IPS-NIHi11 (cell line): Measurements from ENCODE around the gene TPGS2.
A peak's percentile ranks its signal among the peaks of the same experiment; 100 is the strongest.
"Not testable (repeated sequence)": the region's sequence is repeated elsewhere in the genome, so short reads cannot be mapped to it uniquely, and the experiment has no call there.

Experiments
- DNase-seq: peaks from one replicate; pipeline ENCODE4 v3.0.0; 2012; ENCODE audit warnings: mixed read lengths, low spot score

TPGS2 gene

GRCh38 chr18:36775396-36775795 lies 53.4 kb downstream of the TPGS2 start:
- DNase-seq, result no peak

DNA sequence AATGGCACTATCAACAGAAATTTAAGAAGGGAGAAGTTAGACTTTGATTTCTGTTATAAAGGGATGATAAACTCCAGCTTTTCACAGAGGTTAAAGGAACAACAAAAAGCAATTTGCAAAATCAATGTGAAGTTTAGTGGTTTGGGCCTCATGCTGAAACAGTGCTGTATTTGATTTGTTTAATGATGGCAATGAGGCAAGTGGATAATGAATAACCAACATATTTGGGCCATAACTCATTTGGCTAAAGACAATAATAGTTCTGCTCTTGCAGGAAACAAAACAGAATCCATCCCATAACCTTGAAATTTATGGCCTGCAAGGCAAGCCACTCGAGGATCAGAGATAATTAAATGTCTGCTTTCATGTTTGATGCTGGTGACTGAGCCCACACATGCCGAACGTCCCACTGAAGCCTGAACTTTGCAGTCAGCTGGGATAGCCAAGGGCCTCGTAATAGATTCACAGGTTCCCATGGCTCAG lies 56.5 kb downstream of the TPGS2 start:
- no peak for DNase-seq

DNA sequence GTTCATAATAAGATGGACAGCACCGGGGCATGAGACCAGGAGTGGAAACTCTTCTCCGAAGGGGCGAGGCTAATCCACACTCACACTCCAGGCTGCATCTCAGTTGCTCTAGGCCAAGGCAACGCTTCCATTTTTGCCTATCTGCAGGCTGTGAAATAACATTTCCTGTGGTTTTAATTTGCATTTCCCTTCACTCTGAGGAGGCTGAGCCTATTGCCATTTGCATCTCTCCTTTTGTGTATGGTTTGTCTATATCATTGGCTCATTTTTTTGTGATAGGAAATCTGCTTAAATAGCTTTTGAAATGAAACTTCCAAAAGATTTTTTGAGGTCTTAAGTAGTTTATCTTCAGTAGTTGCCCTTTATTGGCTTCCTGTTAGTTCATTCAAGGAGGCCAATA lies 57.6 kb downstream of the TPGS2 start:
- no peak for DNase-seq

- no peak for DNase-seq
Measured at GRCh38 chr18:36770315-36770946, 58.4 kb downstream of the TPGS2 start.

DNA sequence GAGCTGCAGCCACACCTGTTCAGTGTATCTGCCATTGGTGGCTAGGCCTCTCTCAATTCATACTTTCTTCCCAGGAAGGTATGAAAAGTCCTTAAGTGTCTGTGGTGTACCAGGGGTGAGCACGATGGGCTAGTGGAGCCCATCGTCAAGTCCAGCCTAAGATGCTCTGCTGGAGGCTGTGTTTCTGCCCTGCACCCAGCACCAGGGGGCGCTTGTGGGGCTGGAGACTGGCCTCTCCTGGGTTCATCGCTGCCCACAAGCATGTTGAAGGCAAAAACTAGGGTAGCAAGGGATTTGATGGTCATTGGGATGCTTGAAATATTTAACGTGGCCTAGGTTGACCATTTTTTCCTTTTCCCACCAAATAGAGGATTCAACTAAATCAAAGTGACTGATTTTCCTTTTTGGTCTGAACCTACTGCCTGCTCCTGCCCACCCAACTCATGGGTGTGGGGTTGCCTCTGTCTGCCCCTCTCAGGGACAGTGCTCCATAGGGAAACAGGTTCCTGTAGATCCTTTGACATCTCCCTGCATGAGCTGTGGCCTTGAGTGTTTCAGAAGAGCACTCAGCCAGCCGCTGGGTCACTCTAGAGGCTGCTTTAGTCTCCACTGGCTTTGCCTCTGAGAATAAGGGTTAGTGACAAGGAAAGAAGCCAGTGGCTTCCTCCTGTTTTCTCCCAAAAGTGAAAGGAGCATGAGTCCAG lies 59.0 kb downstream of the TPGS2 start:
- DNase-seq, result peak; percentile 79

DNA sequence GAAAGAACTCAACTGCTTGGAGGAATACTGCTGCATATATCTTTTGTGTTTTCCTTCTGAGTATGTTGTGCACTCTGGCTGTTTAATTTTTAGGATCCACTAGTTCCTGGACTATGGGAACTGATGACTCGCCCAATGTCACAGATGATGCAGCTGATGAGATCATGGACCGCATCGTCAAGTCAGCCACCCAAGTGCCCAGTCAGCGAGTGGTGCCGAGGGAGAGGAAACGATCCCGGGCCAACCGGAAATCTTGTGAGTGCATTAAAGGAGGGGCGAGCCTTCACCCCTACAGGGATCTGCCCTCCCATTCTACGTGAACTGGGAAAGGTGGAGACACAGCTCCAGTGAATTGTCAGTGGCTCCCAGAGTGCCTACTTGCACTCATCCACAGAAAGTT lies 59.6 kb downstream of the TPGS2 start:
- no peak for DNase-seq

GRCh38 chr18:36766836-36767235 lies 62.0 kb downstream of the TPGS2 start:
- DNase-seq, result no peak

DNA sequence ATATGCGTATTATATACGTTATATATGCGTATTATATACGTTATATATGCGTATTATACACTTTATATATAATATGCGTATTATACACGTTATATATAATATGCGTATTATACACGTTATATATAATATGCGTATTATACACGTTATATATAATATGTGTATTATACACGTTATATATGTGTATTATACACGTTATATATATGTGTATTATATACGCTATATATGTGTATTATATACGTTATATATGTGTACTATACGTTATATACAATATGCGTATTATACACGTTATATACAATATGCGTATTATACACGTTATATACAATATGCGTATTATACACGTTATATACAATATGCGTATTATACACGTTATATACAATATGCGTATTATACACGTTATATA lies 65.8 kb downstream of the TPGS2 start:
- DNase-seq, result not testable (repeated sequence)

DNA sequence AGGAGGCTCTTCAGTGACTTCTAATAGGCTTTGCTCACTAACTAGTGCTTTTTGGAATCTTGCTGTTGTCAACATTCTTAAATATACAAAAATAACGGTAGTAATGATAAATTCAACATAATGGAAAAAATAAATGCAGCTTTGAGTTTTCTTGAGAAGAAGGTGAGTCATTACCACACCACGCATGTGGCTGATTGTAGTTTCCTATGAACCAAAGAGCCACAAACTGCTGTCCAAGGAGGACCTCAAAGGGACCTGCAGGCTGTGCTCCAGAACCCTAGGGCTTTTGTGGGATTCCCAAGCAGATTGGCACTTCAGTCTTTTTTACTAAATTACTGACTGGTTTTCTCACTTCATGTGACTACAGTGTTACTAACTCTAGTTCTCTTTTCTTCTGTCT lies 66.7 kb downstream of the TPGS2 start:
- no peak for DNase-seq

GRCh38 chr18:36761186-36761698 lies 67.6 kb downstream of the TPGS2 start:
- DNase-seq, result no peak

- no peak for DNase-seq
Measured at GRCh38 chr18:36760598-36760997, 68.2 kb downstream of the TPGS2 start.

- no peak for DNase-seq
Measured at GRCh38 chr18:36759167-36759776, 69.5 kb downstream of the TPGS2 start.

DNA sequence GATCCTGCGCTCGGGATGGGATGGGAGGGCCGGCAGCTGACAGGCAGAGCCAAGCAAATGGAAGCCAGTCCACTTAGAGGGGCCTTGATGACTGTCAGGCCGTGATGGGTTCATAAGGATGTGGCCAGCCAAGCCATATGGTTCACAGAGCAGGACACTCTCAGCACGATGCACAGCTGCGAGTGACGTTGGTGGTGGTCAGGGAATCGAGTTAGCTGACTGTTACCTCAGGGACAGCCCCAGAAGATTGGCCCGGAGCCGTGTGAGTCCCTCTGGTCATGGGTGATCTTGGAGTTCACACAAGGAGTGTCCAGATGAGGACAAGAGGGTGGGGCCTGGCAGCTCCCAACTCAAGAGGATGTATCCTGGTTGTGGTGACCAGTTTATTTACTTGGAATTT lies 70.2 kb downstream of the TPGS2 start:
- no peak for DNase-seq

DNA sequence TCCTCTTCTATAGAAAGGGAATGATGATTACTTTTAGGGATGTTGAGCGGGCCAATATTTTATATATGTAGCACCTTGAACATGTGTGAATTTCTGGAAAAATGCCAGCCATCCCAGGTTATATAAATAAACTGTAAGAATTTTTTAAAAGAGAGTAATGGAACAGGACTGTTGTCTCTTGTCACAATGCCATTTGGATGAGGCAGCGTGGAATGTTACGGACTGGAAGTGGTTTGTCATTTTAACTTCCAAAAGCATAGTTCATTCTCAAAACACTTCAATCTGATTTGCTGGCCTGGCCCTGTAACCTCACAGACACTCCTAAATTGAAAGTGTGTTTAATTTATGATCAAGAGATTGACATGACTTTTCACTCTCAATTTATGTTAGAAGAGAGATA lies 70.8 kb downstream of the TPGS2 start:
- DNase-seq, result no peak

DNA sequence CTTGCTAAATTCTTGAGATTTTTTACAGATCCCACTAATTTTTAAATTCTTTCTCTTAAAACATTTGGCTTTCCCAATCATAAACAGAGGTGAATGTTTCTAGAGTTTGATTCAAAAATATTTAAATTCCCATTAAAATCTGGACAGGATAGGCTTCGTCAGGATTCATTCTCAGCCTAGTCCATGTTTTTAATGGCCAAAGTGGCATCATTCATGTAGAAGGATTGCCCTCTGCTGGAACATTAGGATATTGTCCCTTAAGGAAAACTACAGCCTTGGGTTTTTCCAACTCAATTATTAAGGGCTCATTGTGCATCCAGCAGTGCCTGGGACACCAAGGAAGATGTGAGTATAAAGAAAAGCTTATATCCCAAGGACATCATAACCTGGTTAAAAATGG lies 71.7 kb downstream of the TPGS2 start:
- peak; percentile 72 for DNase-seq

DNA sequence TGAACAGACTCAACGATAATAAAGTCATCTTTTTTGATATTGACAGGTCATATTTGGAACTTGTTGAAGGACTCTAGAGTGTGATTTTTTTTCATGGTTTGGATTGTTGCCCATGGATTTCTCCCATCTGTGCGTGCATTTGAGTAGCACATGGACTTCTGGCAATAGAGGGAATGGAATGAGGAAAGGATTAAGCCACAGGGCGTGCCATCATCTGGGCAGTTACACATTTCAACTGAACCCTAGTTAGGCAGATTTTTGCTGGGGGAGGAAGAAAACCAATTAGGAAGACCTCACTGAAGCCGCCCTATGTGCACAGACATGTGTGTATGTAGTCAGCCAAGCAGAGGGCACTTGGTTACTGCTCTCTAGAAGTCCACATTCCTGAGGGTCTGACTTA lies 72.6 kb downstream of the TPGS2 start:
- DNase-seq, result no peak

- DNase-seq, result no peak
Measured at GRCh38 chr18:36752929-36753865, 75.6 kb downstream of the TPGS2 start.

DNA sequence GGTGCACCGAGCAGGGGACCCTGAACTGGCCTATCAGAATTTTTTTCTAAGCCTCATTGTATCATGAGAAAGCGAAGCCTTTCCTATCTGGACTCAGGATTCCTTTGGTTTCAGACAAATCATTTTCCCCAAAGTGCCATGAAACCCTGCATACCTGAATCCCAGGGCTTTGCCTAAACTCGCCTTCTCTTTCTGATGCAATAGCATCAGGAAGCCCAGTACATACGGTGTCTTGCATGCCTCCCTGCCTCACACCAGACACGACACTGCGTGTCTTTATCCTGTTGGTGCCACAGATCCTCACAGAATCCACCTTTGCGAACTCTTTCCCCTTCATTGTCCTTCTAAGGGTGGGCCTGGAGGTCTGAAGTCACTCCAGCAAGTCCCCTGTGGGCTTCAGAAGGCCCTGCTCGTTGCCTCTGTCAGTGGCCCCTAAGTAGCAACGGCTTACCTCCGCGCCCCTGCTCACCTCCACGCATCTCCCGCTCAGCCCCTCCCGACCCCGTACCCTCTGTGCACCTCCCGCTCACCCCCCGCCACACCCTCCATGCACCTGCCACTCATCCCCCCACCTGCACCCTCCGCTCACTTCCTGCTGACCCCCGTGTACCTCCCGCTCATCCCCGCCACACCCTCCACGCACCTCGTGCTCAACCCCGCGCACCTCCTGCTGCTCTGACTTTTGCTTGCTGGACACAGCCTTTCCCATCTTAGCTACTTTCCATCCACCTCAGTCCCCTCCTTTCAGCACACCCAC lies 83.4 kb downstream of the TPGS2 start:
- no peak for DNase-seq

DNA sequence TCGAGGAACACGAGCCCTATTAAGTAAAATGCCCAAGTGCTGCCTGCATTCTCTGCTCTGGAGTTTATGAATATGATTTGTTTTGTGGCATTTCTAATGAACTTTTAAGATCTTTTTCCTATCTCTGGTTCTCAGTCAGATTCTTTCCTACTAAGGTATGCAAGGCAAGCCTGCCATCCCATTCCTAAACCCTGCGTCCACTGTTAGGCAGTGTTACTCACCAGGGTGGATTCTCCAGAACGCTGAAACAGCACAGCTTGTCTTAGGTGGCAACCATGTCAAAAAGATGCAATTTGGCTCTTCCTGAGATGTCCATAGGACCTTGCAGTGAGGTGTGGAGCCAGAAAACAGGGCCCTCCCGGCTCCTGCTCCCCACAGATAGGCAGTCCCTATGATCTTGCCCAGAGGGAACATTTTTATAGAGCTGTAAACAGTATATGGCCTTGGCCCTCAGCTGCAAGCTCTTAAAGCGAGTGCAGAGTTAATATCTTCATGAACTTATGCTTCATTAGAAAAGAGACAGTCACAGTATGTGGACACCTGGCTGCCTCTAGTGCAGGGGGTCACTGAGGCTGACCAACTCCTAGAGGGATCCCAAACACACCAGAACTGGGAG lies 84.4 kb downstream of the TPGS2 start:
- DNase-seq, result no peak
